MG63 (cell line): Measurements from ENCODE around the gene C1orf167. TPM values are rescaled to one million over a fixed set of nuclear protein-coding genes. Genes with fewer than 3 reads are reported as not detected.

Experiments
- DNase-seq: peaks from one replicate; pipeline ENCODE4 v3.0.0-alpha.2; 2020
- H3K27me3 ChIP-seq: fragments of 250-450 bp; sonication (Bioruptor Pico); 2 replicates; pipeline ENCODE4 v1.5.1; 2020; ENCODE audit warnings: mild to moderate bottlenecking, moderate library complexity
- H3K36me3 ChIP-seq: fragments of 250-450 bp; sonication (Bioruptor Pico); 2 replicates; pipeline ENCODE4 v1.5.1; 2020; ENCODE audit warnings: mild to moderate bottlenecking, moderate library complexity
- H3K4me3 ChIP-seq: fragments of 250-450 bp; sonication (Bioruptor Pico); 2 replicates; pipeline ENCODE4 v1.5.1; 2020; ENCODE audit warnings: mild to moderate bottlenecking, moderate library complexity
- H3K9me3 ChIP-seq: fragments of 250-450 bp; sonication (Bioruptor Pico); 2 replicates; pipeline ENCODE4 v1.5.1; 2020; ENCODE audit warnings: mild to moderate bottlenecking, moderate library complexity
- total RNA-seq: library from RNA; depleted of rRNA; stranded (reverse); fragments of >200 nt; shearing (Covaris generic); gene quantifications from 2 replicates; pipeline ENCODE4 v1.2.3, GENCODE V29; 2014; ENCODE audit warnings: low replicate concordance

The C1orf167 gene
- total RNA-seq, 1 experiment from 2014 or later = not detected

DNA sequence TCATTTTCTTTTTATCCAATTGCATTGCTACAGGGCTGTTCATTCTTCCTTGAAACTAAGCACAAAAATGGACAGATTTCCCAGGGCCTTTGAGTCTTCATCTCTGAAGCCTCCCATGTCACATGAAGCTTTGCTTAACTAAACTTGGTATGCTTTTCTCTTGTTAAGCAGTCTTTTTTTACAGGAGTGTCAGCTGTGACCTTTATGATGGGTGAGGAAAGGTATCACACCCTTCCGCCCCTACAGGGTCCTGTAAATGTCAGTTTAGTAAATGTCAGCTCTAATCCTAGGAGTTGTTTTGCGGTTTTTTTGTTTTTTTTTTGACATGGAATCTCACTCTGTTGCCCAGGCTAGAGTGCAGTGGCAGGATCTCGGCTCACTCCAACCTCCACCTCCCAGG is 28.7 kb upstream of the C1orf167 start:
- Histone ChIP-seq H3K9me3 (no peaks in the 10 kb centered on the region), H3K4me3 (no peak overlapping the region), H3K36me3 (no peaks in the 10 kb centered on the region), H3K27me3 (no peaks in the 10 kb centered on the region)
- DNase-seq = no peak

DNA sequence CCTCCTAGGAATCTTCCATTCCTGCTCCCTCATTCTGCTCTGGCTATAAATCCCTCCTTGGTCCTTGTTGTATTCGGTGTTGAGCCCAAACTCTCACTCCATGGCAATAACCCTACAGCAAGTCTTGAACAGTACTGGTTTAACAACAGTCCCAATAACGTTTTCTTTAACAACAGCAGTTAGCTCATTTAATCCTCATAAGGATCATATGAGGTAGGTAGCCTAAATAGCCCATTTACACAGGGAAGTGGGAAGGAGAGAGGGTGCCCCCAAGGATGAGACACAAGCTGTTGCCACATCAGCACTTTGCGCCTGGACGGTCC is 26.5 kb upstream of the C1orf167 start:
- H3K4me3 ChIP-seq = peak overlapping the region; percentile 82
- H3K9me3 ChIP-seq = no peaks in the 10 kb centered on the region
- no peak for DNase-seq
- H3K36me3 ChIP-seq = no peaks in the 10 kb centered on the region
- no peaks in the 10 kb centered on the region for H3K27me3 ChIP-seq

DNA sequence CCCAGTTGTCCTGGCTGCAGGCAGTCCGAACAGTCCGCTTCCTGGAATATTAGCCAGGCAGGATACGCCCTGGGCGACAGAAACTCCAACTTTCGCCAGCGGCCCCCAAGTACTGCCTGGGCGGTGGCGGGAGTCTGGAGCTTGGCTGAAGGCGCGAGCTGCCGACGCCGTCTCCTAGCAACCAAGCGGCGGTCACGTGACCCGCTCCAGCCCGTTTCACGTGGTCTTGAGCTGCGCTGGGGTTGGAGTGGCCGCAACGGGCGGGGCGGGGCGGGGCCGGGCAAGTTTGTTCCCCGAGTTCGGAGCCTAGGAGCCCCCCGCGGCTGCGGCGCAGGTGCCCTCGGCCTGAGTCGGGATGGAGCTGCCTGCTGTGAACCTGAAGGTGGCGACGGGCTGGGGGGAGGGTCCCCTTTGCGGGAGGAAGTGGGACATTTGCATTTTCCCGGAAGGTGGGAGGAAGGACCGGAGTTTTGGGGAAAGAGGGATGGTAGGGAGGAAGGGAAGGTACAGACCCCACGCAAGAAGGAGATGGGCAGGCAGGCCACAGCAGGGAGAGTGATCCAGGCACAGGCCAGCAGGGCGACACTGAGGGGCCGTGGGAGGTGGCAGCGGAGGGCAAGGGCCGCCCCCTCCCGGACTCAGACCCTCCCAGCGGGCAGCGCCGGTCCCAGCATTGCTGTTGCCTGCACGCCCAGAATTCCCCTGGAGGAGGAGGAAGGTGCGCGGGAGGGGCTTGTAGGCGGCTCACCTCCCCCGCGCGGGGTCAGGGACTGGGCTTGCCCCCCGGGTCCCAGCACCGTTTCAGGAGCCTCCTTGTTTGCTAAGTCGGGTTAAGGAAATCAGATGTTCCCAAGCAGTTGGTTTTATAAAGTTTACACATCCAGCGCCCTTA is 25.9 kb upstream of the C1orf167 start, which contains the start of gene AGTRAP:
TSS of gene AGTRAP (plus strand) at position 283 of the 892 bp plus-strand sequence. CDS start at position 356, 73 bp downstream.
- Histone ChIP-seq H3K27me3 (no peaks in the 10 kb centered on the region), H3K4me3 (peak within 1 kb of the TSS; percentile 82), H3K36me3 (no peaks in the 10 kb centered on the region), H3K9me3 (no peaks in the 10 kb centered on the region)
- peak; percentile 92 for DNase-seq

DNA sequence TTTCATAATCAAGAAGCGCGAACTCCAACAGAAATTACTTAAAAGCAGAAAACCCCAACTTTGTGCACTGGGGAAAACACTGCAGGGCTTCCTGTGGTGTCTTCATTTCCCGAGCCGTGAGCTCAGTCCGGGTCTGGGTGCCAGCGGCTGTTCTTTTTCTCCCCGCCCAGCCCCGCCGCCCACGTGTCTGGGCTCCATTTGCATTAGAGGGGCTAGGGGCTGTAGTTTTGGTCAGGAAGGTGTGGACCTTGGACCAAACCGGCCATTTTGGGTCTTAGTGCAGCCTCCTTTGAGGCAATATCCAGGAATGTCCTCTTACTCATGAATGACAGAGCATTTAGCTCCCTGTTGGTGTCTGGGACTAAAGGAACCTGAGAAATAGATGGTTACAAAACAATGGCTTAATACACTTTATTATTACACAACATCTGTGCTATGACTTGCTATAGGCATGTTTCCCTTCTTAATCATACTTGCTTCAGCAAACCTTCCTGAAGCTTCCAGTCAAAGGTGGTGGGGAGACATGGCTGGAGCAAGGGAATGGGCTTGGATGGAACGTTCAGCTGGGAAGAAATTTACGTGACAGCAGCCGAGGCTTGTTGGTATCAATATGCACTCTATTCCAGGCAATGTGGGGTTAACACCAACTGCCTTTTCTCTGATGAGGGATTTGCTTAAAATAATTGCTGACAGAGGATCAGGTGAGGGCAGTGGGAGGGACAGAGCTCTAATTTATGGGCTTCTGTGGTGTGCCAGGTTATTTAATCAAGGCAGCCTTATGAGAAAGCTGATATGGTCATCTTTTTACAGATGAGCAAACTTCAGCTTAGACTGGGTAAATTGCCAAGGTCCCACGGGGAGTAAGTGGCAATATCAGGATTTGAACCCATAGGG is 25.0 kb upstream of the C1orf167 start:
- peak; percentile 68 for DNase-seq
- peak overlapping the region; percentile 82 for H3K4me3 ChIP-seq
- H3K27me3 ChIP-seq = no peaks in the 10 kb centered on the region
- no peaks in the 10 kb centered on the region for H3K36me3 ChIP-seq
- H3K9me3 ChIP-seq = no peaks in the 10 kb centered on the region

DNA sequence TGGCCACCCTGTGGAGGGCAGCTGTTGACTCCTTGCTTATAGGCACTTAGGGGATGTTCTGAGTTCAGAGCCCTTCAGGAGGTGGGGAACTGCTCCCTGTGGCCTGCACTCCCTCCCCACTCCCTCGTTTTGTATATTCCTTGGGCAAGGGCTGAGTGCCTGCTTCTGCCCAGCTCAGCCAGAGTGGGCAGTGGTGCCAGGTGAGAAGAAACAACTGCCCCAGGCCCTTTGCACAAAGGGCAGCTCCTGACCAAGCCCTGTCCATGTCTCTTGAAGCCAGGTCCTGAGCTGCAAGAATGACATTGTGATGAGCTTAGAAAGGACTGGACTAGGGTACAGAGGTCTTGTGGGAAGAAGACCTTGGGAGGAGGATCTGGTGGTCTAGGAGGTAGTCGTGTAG is 23.9 kb upstream of the C1orf167 start:
- DNase-seq = no peak
- Histone ChIP-seq H3K9me3 (no peaks in the 10 kb centered on the region), H3K27me3 (no peaks in the 10 kb centered on the region), H3K4me3 (no peak overlapping the region), H3K36me3 (no peaks in the 10 kb centered on the region)

DNA sequence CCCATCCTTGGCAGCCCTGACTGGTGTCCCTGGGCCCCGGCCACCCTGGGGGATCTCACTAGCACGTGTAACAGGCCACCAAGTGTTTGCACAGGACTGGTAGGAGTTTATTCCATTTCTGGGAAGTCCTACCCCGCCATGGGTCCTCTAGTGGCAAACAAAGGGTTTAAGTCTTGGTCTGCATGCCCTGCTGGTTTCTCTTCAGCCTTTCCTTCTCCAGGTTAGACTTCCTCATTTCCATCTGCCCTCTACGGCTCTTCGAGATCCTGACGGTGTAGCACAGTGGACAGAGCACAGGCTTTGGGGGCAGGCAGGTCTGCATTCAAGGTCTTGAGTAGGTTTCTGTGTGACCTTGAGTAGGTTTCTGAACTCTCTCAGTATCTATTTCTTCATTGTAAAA is 23.2 kb upstream of the C1orf167 start:
- Histone ChIP-seq H3K27me3 (no peaks in the 10 kb centered on the region), H3K9me3 (no peaks in the 10 kb centered on the region)
- no peak for DNase-seq

DNA sequence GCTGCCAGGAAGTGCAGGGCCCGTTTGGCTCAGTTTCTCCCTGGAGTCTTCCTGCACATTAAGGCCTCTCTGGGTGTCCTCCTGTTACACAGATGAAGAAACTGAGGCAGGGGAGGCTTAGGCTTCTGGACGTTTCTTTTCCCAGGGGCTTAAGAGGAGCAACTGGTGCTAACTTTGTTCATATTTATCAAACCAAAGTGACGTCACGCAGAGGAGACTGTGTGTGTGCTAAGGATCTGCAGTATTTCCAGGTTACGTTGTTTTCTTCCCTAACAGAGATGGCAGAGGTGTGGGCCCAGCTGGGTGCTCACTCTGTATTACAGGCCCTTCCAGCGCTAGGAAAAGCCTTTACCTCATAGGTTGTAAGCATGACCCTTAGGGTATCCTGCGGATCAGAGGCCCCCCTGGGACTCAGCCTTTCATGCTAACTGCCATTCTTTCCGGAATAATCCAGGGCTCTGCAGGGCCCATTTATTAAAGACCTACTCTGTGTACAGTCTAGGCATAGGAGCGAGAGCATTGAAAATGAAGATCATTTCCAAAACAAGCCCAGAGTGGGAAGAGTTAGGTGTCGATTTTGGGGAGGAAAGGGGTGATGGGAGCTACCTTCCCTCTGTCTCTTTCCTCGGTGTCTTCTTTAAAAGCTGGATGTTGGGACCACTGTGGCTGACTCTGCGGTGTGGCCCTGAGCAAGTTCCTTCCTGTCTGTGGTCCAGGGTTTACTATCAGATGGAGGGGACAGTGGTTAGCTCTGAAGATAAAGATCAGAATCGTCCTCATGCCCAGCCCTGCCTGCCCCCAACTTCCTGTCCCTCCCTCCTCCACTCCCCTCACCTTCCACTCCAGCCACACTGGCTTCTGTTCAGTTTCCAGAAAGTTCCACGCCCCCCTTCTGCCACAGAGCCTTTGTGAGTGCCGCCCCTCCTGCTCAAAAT is 21.5 kb upstream of the C1orf167 start:
- H3K27me3 ChIP-seq = no peaks in the 10 kb centered on the region
- H3K9me3 ChIP-seq = no peaks in the 10 kb centered on the region
- no peak for DNase-seq
- H3K36me3 ChIP-seq = no peaks in the 10 kb centered on the region
- H3K4me3 ChIP-seq = no peak overlapping the region

More for the DNA sequence above, 23.2 kb upstream of the C1orf167 start:
- no peaks in the 10 kb centered on the region for H3K36me3 ChIP-seq
- no peak overlapping the region for H3K4me3 ChIP-seq

DNA sequence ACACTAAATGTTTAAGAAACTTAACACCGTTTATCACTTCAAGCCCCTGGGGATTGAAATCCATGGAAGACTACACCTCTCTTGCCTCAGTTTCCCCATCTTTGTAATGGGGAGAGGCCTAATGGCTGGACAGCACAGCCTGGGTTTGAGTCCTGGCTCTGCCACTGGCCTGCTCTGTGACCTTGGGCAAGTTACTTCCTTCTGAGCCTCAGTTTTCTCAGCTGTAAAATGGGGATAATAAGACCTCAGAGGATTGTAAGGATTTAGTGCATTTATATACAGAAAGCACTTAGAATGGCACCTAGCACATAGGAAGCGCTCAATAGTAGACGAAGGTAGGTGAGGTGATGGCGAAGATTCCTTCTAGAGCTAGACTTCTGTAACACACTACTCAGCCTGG is 20.5 kb upstream of the C1orf167 start:
- Histone ChIP-seq H3K4me3 (no peak overlapping the region), H3K36me3 (peaks cover 4% of the 10 kb centered on the region; the same call in 1 of the 2 replicates), H3K27me3 (no peaks in the 10 kb centered on the region), H3K9me3 (no peaks in the 10 kb centered on the region)
- no peak for DNase-seq

DNA sequence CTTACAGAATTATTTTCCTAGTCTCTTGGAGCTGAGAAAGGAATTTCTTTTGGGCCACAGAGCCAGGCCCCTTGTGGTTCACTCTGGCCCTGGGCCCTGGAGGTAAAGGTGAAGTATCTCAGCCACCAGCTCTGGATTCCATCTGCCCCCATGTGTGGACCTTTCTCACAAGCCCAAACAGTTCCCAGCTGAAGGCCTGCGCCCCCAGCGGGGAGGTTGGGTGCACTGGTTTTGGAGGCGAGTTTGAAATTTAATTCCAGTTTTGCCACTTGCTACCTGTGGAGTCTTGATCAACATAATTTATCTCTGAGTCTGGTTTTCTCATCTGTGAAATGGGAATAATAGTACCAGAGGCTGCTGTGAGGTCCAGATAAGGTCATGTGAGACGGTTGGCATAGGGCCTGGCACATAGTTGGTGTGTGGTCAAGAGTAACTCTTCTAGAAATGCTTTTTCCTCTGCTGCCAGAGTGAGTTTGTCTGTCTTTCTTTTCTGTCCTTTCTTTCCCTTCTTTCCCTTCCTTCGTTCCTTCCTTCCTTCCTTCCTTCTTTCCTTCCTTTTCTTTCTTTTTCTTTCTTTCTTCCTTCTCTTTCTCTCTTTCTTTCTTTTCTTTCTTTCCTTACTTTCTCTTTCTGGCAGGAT is 20.0 kb upstream of the C1orf167 start:
- H3K36me3 ChIP-seq = peaks cover 8% of the 10 kb centered on the region; the same call in 1 of the 2 replicates
- DNase-seq = no peak
- no peak overlapping the region for H3K4me3 ChIP-seq
- no peaks in the 10 kb centered on the region for H3K9me3 ChIP-seq
- H3K27me3 ChIP-seq = no peaks in the 10 kb centered on the region

DNA sequence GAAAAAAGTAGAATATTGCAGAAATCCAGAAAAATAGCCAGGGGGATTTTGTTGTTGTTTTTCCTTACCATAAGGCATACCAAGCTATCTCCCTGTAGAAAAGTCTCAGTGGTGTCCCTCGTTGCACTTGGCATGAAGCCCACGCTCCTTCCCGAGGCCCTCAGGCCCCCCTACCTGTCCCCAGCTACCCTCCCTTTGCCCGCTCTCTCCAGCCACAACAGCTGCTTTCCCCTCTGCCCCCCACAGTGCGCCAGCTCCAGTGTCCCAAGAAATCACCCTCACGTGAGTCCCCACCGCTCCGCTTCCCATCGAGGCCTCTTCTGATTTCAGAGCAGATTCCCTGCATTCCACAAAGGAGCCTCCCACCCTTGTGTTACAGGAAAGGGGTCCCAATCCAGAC is 17.7 kb upstream of the C1orf167 start:
- no peaks in the 10 kb centered on the region for H3K27me3 ChIP-seq
- H3K9me3 ChIP-seq = no peaks in the 10 kb centered on the region
- DNase-seq = no peak
- H3K36me3 ChIP-seq = peaks cover 8% of the 10 kb centered on the region; the same call in 1 of the 2 replicates
- no peak overlapping the region for H3K4me3 ChIP-seq

DNA sequence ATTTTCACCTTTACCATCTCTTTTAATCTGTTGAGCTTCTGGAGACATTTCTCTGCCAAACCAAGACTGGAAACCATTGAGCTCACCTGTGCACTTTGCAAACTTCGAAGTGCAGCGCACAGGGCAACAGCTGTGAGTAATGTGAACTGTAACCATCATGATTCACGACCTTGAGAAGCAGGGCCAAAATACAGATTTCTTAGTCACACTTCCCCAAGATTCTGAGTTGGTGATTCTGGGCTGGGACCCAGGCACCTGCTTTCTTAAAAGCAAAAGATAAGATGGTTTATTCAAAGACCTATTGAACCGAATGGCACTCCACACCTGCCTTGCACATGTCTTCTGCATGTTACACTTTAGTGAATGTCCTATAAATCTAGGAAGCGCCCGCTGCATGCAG is 15.9 kb upstream of the C1orf167 start:
- DNase-seq = no peak
- H3K4me3 ChIP-seq = no peak overlapping the region
- H3K9me3 ChIP-seq = no peaks in the 10 kb centered on the region
- H3K27me3 ChIP-seq = no peaks in the 10 kb centered on the region
- peaks cover 8% of the 10 kb centered on the region; the same call in 1 of the 2 replicates for H3K36me3 ChIP-seq

DNA sequence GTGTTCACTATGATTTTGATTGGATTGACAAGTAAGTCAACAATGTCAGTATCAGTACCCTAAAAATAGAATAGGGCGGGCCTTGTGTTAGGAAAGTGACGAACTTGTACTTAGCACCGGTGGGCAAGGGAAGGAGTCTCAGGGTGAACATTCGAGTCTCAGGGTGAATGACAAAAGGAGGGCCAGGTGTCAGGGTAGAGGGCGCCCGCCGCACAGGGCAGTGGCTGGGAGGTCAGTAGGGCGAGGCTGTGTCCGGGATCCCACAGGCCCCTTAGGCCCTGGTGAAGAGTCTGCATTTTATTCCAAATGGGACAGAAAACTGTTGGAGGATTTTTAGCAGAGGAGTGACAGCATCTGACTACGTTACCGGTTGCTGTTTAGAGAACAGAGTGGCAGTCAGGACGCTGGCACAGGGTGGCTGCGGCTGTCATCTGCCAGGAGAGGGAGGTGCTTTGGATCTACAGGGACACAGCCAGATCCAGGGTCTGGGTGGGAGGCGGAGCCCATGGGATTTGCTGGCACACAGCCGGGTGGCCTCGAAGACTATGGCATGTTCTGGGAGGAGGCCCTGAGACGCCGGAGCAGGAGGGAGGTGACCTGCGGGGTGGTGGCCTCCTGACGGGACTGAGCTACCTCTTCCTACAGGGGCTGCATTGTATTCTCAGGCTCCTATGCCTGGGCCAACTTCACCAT is 15.1 kb upstream of the C1orf167 start:
- DNase-seq = no peak
- H3K36me3 ChIP-seq = peaks cover 8% of the 10 kb centered on the region; the same call in 1 of the 2 replicates
- no peak overlapping the region for H3K4me3 ChIP-seq
- no peaks in the 10 kb centered on the region for H3K27me3 ChIP-seq
- H3K9me3 ChIP-seq = no peaks in the 10 kb centered on the region

DNA sequence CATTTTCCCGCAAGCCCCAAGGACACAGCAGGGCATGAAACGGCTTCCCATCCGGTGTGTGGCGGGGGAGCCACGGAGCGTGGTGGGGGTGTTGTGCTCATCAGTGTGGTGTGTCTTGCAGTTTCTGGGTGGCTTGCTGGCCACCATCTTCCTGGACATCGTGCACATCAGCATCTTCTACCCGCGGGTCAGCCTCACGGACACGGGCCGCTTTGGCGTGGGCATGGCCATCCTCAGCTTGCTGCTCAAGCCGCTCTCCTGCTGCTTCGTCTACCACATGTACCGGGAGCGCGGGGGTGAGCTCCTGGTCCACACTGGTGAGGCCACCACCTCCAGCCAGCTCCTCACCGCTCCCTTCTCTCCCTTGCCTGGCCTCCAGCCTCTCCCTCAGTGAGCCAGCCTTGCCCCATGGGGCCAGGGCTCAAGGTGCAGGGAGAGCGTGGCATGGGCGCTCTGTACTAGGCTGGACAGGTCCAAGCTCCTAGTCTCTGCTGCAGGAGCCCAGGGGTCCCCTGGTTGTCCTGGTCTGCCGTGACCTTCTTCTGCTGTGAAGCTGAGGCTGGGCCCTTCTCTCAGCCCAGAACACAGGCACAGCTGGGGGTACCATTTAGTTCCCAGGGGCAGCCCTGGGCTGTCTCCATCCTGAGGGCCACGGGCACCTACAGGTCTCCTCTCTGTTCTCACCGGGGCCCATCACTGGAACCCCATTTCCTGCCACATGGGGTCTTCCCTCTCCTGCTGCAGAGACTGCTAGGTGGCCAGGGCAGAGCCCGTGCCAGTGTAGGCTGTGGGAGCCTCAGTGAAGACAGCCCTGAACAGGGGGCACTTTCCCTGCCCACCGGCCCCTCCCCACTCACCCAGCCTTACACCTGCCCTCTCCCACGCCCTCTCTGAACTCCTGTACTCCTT is 13.4 kb upstream of the C1orf167 start:
- Histone ChIP-seq H3K4me3 (no peak overlapping the region), H3K27me3 (no peaks in the 10 kb centered on the region), H3K9me3 (no peaks in the 10 kb centered on the region), H3K36me3 (peaks cover 8% of the 10 kb centered on the region; the same call in 1 of the 2 replicates)
- DNase-seq = no peak

DNA sequence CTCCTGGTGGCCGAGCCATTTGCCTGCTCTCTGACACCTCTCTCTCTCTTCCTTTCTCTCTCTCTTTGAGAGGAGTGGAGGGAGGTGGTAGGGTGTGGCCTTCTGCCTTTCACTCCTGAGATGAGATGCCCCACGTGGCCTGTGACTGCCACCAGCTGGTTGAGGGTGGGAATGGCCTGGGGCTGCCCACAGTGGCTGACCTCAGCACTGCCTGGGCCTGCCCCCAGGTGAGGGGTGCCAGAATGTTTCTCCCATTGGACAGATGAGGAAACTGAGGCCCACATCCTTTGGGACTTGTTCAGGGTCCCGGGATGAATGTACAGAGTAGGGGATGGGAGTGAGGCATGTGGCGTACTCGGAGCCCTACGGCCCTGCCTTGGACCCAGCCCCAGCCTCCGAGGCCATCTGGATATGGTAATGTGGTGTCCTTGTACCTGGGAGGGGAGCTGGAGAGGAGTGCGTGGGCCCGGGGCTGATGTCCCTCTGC is 12.7 kb upstream of the C1orf167 start:
- H3K9me3 ChIP-seq = no peaks in the 10 kb centered on the region
- H3K36me3 ChIP-seq = peaks cover 8% of the 10 kb centered on the region; the same call in 1 of the 2 replicates
- H3K4me3 ChIP-seq = no peak overlapping the region
- no peaks in the 10 kb centered on the region for H3K27me3 ChIP-seq
- DNase-seq = peak; percentile 30
